NCI-H446 treated with DMSO at 0.1 percent for 48 hours (cell line): ENCODE results near the gene AGBL5.
"Not testable (repeated sequence)": the region's sequence is repeated elsewhere in the genome, so short reads cannot be mapped to it uniquely, and the experiment has no call there.

Experiments
- DNase-seq: peaks from one replicate; lab custom pipeline; 2025; lab: John Stamatoyannopoulos, UW

Gene AGBL5

DNA sequence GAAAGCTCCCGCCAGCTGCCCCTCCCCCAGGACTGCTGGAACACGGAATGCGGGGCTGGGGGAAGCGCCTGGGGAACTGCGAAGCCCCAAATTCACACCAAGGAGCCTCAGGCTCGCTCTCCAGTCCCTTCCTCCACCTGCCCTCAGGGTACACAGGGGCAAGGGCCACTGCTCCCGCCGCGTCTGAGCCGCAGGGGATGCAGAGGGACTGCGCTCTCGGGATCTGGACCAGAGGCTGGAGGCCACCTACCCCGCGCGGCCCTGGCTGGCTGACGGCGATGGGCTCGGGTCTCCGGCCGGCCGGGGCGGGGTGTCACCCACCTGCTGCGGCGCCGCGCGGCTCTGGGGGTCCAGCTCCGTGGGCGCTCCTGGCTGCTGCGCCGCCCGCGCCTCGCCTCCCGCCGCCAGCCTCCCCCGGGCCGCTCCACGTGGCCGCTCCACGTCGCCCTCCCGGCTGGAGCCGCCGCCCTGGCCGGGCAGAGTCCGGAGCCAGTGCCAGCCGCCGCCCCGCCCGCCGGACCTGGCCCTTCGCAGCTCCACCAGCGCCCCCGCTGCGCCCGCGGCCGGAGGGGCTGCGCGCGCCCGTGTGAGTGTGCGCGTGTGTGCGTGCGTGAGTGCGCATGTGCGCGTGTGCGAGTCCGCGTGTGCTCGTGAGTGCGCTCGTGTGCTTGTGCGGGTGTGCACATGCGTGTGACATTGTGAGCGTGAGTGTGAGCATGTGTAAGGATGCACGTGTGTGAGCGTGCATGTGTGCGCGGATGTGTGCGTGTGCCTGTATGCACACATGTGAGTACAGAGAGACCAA, 67.3 kb downstream of the AGBL5 start, which contains the start of gene CGREF1:
Gene CGREF1 (minus strand): TSS at position 604 of the 805 bp plus-strand sequence. CDS start 14,762 bp downstream, outside the sequence.
- no peak for DNase-seq

DNA sequence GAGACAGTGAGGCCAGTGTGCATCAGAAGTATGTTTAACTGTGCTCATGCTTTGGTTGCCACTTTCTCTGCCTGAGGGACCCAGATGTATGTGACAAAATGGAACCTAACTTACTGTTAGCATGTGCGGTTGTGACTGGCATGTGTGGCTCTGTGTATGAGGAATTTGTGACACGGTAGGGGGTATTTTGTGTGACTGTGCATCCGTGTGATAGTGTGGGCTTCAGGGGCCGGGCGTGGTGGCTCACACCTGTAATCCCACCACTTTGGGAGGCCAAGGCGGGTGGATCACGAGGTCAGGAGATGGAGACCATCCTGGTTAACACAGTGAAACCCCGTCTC, 67.8 kb downstream of the AGBL5 start:
- not testable (repeated sequence) for DNase-seq
